ENCODE data around the gene ZNF804B.

- TF ChIP-seq, protein P1, sequence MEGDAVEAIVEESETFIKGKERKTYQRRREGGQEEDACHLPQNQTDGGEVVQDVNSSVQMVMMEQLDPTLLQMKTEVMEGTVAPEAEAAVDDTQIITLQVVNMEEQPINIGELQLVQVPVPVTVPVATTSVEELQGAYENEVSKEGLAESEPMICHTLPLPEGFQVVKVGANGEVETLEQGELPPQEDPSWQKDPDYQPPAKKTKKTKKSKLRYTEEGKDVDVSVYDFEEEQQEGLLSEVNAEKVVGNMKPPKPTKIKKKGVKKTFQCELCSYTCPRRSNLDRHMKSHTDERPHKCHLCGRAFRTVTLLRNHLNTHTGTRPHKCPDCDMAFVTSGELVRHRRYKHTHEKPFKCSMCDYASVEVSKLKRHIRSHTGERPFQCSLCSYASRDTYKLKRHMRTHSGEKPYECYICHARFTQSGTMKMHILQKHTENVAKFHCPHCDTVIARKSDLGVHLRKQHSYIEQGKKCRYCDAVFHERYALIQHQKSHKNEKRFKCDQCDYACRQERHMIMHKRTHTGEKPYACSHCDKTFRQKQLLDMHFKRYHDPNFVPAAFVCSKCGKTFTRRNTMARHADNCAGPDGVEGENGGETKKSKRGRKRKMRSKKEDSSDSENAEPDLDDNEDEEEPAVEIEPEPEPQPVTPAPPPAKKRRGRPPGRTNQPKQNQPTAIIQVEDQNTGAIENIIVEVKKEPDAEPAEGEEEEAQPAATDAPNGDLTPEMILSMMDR (IDR thresholded peaks at IDR 0.05), result no peak
- TF ChIP-seq POLR2A (IDR thresholded peaks at IDR 0.05), result no peak
These were observed 2.3 kb downstream of the ZNF804B start for GRCh38 chr7:88761779-88762178.

Measured in breast epithelium (tissue), 3 donors.